Astrocyte of the spinal cord (primary cell): ENCODE measurements around the gene RUBCN.

Experiments used
- DNase-seq: peaks from one replicate; pipeline ENCODE4 v3.0.0; 2011; ENCODE audit warnings: low read depth, low spot score
- H3K4me3 ChIP-seq: 2 replicates; pipeline ENCODE4 v1.5.1; 2011; ENCODE audit warnings: low read depth, mild to moderate bottlenecking, low read length, moderate library complexity
- CTCF ChIP-seq: IDR thresholded peaks from 2 replicates; pipeline ENCODE4 v1.5.1; 2012; ENCODE audit warnings: low read depth, mild to moderate bottlenecking, low read length, inconsistent platforms
- in situ Hi-C: cut with HindIII; loops from 2 replicates; pipeline ENCODE4 v1.10.0; 2017; ENCODE audit warnings: low sequenced_read_pairs

RUBCN gene

GRCh38 chr3:197736491-197737318, at the start of gene RUBCN:
TSS of gene RUBCN (minus strand) at chr3:197736904. CDS start at chr3:197736719, 185 bp downstream.
- peak within 1 kb of the TSS; percentile 74 for H3K4me3 ChIP-seq
- DNase-seq: peak; percentile 95
- no peak for TF ChIP-seq CTCF
- in situ Hi-C loops: no loop called here

GRCh38 chr3:197784019-197784585, 47.4 kb upstream of the RUBCN start:
- no peak overlapping the region for H3K4me3 ChIP-seq
- in situ Hi-C loops: no loop called here
- TF ChIP-seq CTCF: no peak
- DNase-seq: no peak

GRCh38 chr3:197782230-197782629, 45.5 kb upstream of the RUBCN start:
- in situ Hi-C loops: no loop called here
- no peak for DNase-seq
- H3K4me3 ChIP-seq: no peak overlapping the region
- no peak for TF ChIP-seq CTCF

- in situ Hi-C loops: no loop called here
Observed at GRCh38 chr3:197775317-197775716, 38.6 kb upstream of the RUBCN start.

GRCh38 chr3:197761784-197762183, 25.1 kb upstream of the RUBCN start:
- no peak for TF ChIP-seq CTCF
- in situ Hi-C loops: no loop called here
- no peak for DNase-seq
- H3K4me3 ChIP-seq: no peak overlapping the region

More at GRCh38 chr3:197775317-197775716, 38.6 kb upstream of the RUBCN start:
- no peak for TF ChIP-seq CTCF
- DNase-seq: no peak
- no peak overlapping the region for H3K4me3 ChIP-seq

GRCh38 chr3:197758512-197758911, 21.8 kb upstream of the RUBCN start:
- no peak for TF ChIP-seq CTCF
- DNase-seq: no peak
- in situ Hi-C loops: no loop called here
- no peak overlapping the region for H3K4me3 ChIP-seq
